Heart right ventricle (tissue), 16 donors: ENCODE data around the gene TEX264. TPM values are rescaled to one million over a fixed set of nuclear protein-coding genes. Genes with fewer than 3 reads are reported as not detected.

Source experiments
- ATAC-seq, 8 donors: fragments of 200-7000 bp; cut with Tn5 transposase; one replicate each; pipeline ENCODE4 v1.9.1; 2020; ENCODE audit warnings: mild to moderate bottlenecking in 8 of 8, moderate library complexity in 8 of 8, moderate number of reproducible peaks in 1 of 8
- DNase-seq, 2 donors: peaks; one replicate each; pipeline ENCODE4 v3.0.0-alpha.2; 2020
- H3K27ac ChIP-seq, 10 donors: fragments of 200-600 bp; sonication (generic) in 2 of 10; one replicate each; pipeline versions ENCODE4 v1.5.0 to v1.8.0; 2020 to 2022; ENCODE audit warnings: mild to moderate bottlenecking in 3 of 10
- H3K27me3 ChIP-seq, 7 donors: fragments of 200-600 bp; one replicate each; pipeline ENCODE4 v1.8.0; 2021 to 2022; ENCODE audit warnings: mild to moderate bottlenecking in 2 of 7
- H3K36me3 ChIP-seq, 9 donors: fragments of 200-600 bp; sonication (generic) in 1 of 9; one replicate each; pipeline versions ENCODE4 v1.5.0 to v1.8.0; 2020 to 2022; ENCODE audit warnings: mild to moderate bottlenecking in 2 of 9
- H3K4me1 ChIP-seq, 9 donors: fragments of 200-600 bp; sonication (generic) in 1 of 9; one replicate each; pipeline versions ENCODE4 v1.5.0 to v1.8.0; 2020 to 2022; ENCODE audit warnings: mild to moderate bottlenecking in 4 of 9
- H3K4me3 ChIP-seq, 10 donors: fragments of 200-600 bp; sonication (generic) in 2 of 10; one replicate each; pipeline versions ENCODE4 v1.5.0 to v1.8.0; 2020 to 2022; ENCODE audit warnings: mild to moderate bottlenecking in 7 of 10, moderate library complexity in 2 of 10
- H3K9me3 ChIP-seq, 11 donors: fragments of 200-600 bp in 10 of 11; sonication (generic) in 2 of 11; one replicate each; pipeline versions ENCODE4 v1.5.0 to v1.8.0; 2013 to 2022; ENCODE audit warnings: mild to moderate bottlenecking in 2 of 11, control low read depth in 1 of 11, moderate library complexity in 1 of 11
- CTCF ChIP-seq, 9 donors: fragments of 200-600 bp; sonication (generic) in 2 of 9; IDR thresholded peaks; one replicate each; pipeline versions ENCODE4 v1.5.0 to v1.8.0; 2021 to 2022; ENCODE audit warnings: antibody characterized with exemption in 9 of 9, mild to moderate bottlenecking in 5 of 9, moderate library complexity in 1 of 9
- WGBS, 2 donors: extraction: QIAGEN DNeasy Blood & Tissue Kit; methylation state at CpG; one replicate each; pipeline ENCODE4 v1.1.7; 2013; ENCODE audit warnings: inconsistent platforms in 1 of 2; 5-methylcytosine and 5-hydroxymethylcytosine counted together
- intact Hi-C, 10 donors: fragments of 100-400 bp; cut with DNase I; formaldehyde crosslinking; loops; one replicate each; pipeline versions ENCODE4 v1.11.1 to v1.14.2; 2022
- polyA plus RNA-seq, 2 donors: library from polyadenylated mRNA; stranded (reverse); fragments of 200-250 nt; gene quantifications; one replicate each; pipeline ENCODE4 v1.2.3, GENCODE V29; 2013
- total RNA-seq, 10 donors: library from RNA; stranded (reverse); fragmentation: NEBNext Ultra II Directional in 3 of 10; extraction: Animal tissue kit (Norgen Biotek cat#: 25700) in 3 of 10; gene quantifications; one replicate each; pipeline versions ENCODE4 v1.2.1 to v1.2.4, GENCODE V29; 2021 to 2023
- donor health status: Arrhythmogenic right ventricular cardiomyopathy.
- donor health status: ischemic (EF 13 %, LVEDD 7.1; RV severe dilation, severe dysfunction).
- donor health status: healthy with polysubstance abuse.
- donor health status: DM: no; HTN: yes; CAD: no.
- donor health status: DM: no; HTN: no; CAD: no.
- donor health status: ischemic (EF 25% LVEDD 6.9; RV normal size, moderate dysfunction).
- donor health status: ischemic (EF 25% LVEDD 5.7; RV mildly dilated, moderate dysfunction).
- donor health status: healthy.
- donor health status: DM: yes; HTN: yes; CAD: no.
- donor health status: Ischemic cardiomyopathy.
- donor health status: ischemic (EF 35%, LVEDD 5.7; RV mildly dilated, moderate dysfunction).
- donor health status: nonischemic (EF 11% LVEDD 7.7; RV severe dilation, severe dysfunction).
- donor health status: DM: yes; HTN: yes; CAD: no.
- donor health status: PGD.
- donor health status: ischemic (EF 29% LVEDD 5.4; RV normal size, mild dysfunction).
- donor health status: nonischemic (EF 23%, LVEDD 6.1; RV moderate dilation, normal function).

TEX264 gene
- total and polyA plus RNA-seq, 12 donors = 28.4 to 87.0 (median 35.9) TPM

- Histone ChIP-seq H3K36me3 (no peaks in the 10 kb centered on the region), H3K27me3 (peaks cover 0 to 3% (median 0%) of the 10 kb centered on the region in 7 donors), H3K4me1 (no peaks in the 10 kb centered on the region), H3K9me3 (peaks cover 0 to 30% (median 0%) of the 10 kb centered on the region in 11 donors), H3K4me3 (no peak overlapping the region), H3K27ac (no peak overlapping the region)
- DNase-seq (no peak), ATAC-seq (no peak)
- intact Hi-C loops = no loop called here
- WGBS, 2 donors = 90 to 93% methylated on average over 1 of the region's 1 CpG
- no peak for TF ChIP-seq CTCF (IDR thresholded peaks at IDR 0.05)
These were observed 79.8 kb downstream of the TEX264 start for GRCh38 chr3:51750878-51751277.

GRCh38 chr3:51751287-51751686, 80.2 kb downstream of the TEX264 start:
- H3K27ac ChIP-seq = no peak overlapping the region
- no peak for DNase-seq
- H3K4me1 ChIP-seq = no peaks in the 10 kb centered on the region
- H3K9me3 ChIP-seq = peaks cover 0 to 34% (median 0%) of the 10 kb centered on the region in 11 donors
- ATAC-seq = no peak
- intact Hi-C loops = no loop called here
- H3K4me3 ChIP-seq = no peak overlapping the region
- peaks cover 0 to 3% (median 0%) of the 10 kb centered on the region in 7 donors for H3K27me3 ChIP-seq
- no peaks in the 10 kb centered on the region for H3K36me3 ChIP-seq
- WGBS, 2 donors = 89 to 94% methylated on average over 2 of the region's 2 CpGs
- no peak for TF ChIP-seq CTCF (IDR thresholded peaks at IDR 0.05)

Other genes with a start within 250 kb of the TEX264 start
- 10 to 100 TPM; 10.9 to 18.5 (median 15.3) TPM for gene DCAF1, start 171.2 kb upstream of the TEX264 start, total RNA-seq
- gene DCAF1, start 171.2 kb upstream of the TEX264 start, polyA plus RNA-seq = 1 to 10 TPM; 4.7 to 7.2 TPM
- 10 to 100 TPM; 11.5 to 14.5 (median 13.4) TPM for gene RAD54L2, start 132.5 kb upstream of the TEX264 start, total RNA-seq
- gene RAD54L2, start 132.5 kb upstream of the TEX264 start, polyA plus RNA-seq = 1 to 10 TPM; 1.8 to 7.4 TPM
- gene GRM2, start 35.8 kb downstream of the TEX264 start, total RNA-seq = under 1 TPM in 9 of 10 donors, not detected in 1; 0.06 to 0.66 (median 0.39) TPM
- under 1 TPM; 0.04 to 0.37 TPM for gene GRM2, start 35.8 kb downstream of the TEX264 start, polyA plus RNA-seq
- gene IQCF6, start 108.0 kb downstream of the TEX264 start, total RNA-seq = not detected
- not detected for gene IQCF6, start 108.0 kb downstream of the TEX264 start, polyA plus RNA-seq
- gene IQCF2, start 190.4 kb downstream of the TEX264 start, total RNA-seq = not detected
- not detected for gene IQCF2, start 190.4 kb downstream of the TEX264 start, polyA plus RNA-seq
- not detected for gene IQCF5, start 204.3 kb downstream of the TEX264 start, total RNA-seq
- not detected for gene IQCF5, start 204.3 kb downstream of the TEX264 start, polyA plus RNA-seq
- gene IQCF1, start 232.1 kb downstream of the TEX264 start, total RNA-seq = not detected
- gene IQCF1, start 232.1 kb downstream of the TEX264 start, polyA plus RNA-seq = not detected